Stomach smooth muscle (tissue), 2 donors: Measurements from ENCODE around the gene PTPMT1.

Experiments
- H3K27ac ChIP-seq: one replicate; pipeline ENCODE4 v1.7.0; 2013; ENCODE audit warnings: mild to moderate bottlenecking, low read length, inconsistent platforms
- H3K27me3 ChIP-seq, 2 donors: one replicate each; pipeline ENCODE4 v1.7.0; 2013; ENCODE audit warnings: low read length in 2 of 2; ENCODE audit not compliant: insufficient read depth in 2 of 2, control insufficient read depth in 1 of 2
- H3K36me3 ChIP-seq, 2 donors: one replicate each; pipeline ENCODE4 v1.7.0; 2013; ENCODE audit warnings: low read length in 2 of 2; ENCODE audit not compliant: control insufficient read depth in 2 of 2, insufficient read depth in 2 of 2
- H3K4me1 ChIP-seq: one replicate; pipeline ENCODE4 v1.7.0; 2013; ENCODE audit warnings: low read length; ENCODE audit not compliant: control insufficient read depth, insufficient read depth
- H3K4me3 ChIP-seq, 2 donors: one replicate each; pipeline ENCODE4 v1.7.0; 2013; ENCODE audit warnings: low read length in 2 of 2
- H3K9ac ChIP-seq, 2 donors: one replicate each; pipeline ENCODE4 v1.7.0; 2013; ENCODE audit warnings: low read length in 2 of 2, mild to moderate bottlenecking in 1 of 2
- H3K9me3 ChIP-seq, 2 donors: one replicate each; pipeline ENCODE4 v1.7.0; 2013; ENCODE audit warnings: low read length in 2 of 2; ENCODE audit not compliant: control insufficient read depth in 2 of 2
- donor health status: healthy.
- donor health status: Pancreatic carcinoma.

PTPMT1 gene

GRCh38 chr11:47593492-47593933, 28.1 kb downstream of the PTPMT1 start:
- Histone ChIP-seq H3K9me3 (no peaks in the 10 kb centered on the region), H3K4me1 (peaks cover 17% of the 10 kb centered on the region), H3K36me3 (no peaks in the 10 kb centered on the region), H3K9ac (no peak overlapping the region), H3K27me3 (peaks cover 34 to 38% of the 10 kb centered on the region in 2 donors), H3K4me3 (peak overlapping the region in 1 of 2 donors; percentile 61), H3K27ac (no peak overlapping the region)

- Histone ChIP-seq H3K27me3 (peaks cover 34 to 38% of the 10 kb centered on the region in 2 donors), H3K9ac (no peak within 1 kb of the TSS), H3K4me1 (peaks cover 15% of the 10 kb centered on the region), H3K9me3 (no peaks in the 10 kb centered on the region), H3K36me3 (no peaks in the 10 kb centered on the region), H3K27ac (no peak within 1 kb of the TSS), H3K4me3 (peak within 1 kb of the TSS in 1 of 2 donors; percentile 61)
Observed at GRCh38 chr11:47593934-47594855, 28.8 kb downstream of the PTPMT1 start, which contains the start of gene C1QTNF4. TSS of gene C1QTNF4 (minus strand) at chr11:47594411. CDS start at chr11:47590810, 3,601 bp downstream.

GRCh38 chr11:47595029-47595428, 29.6 kb downstream of the PTPMT1 start:
- no peaks in the 10 kb centered on the region for H3K9me3 ChIP-seq
- peaks cover 34 to 38% of the 10 kb centered on the region in 2 donors for H3K27me3 ChIP-seq
- H3K4me3 ChIP-seq = no peak overlapping the region
- no peak overlapping the region for H3K9ac ChIP-seq
- no peak overlapping the region for H3K27ac ChIP-seq
- H3K4me1 ChIP-seq = peaks cover 12% of the 10 kb centered on the region
- H3K36me3 ChIP-seq = peaks cover 0 to 4% of the 10 kb centered on the region in 2 donors

GRCh38 chr11:47595967-47596366, 30.6 kb downstream of the PTPMT1 start:
- Histone ChIP-seq H3K4me3 (no peak overlapping the region), H3K36me3 (peaks cover 0 to 4% of the 10 kb centered on the region in 2 donors), H3K9ac (no peak overlapping the region), H3K27ac (no peak overlapping the region), H3K9me3 (no peaks in the 10 kb centered on the region), H3K4me1 (peaks cover 12% of the 10 kb centered on the region), H3K27me3 (peaks cover 32 to 34% of the 10 kb centered on the region in 2 donors)

- H3K9ac ChIP-seq = no peak overlapping the region
- peaks cover 0 to 4% of the 10 kb centered on the region in 2 donors for H3K36me3 ChIP-seq
- peaks cover 3% of the 10 kb centered on the region in 2 donors for H3K27me3 ChIP-seq
- H3K9me3 ChIP-seq = no peaks in the 10 kb centered on the region
- H3K27ac ChIP-seq = no peak overlapping the region
- no peaks in the 10 kb centered on the region for H3K4me1 ChIP-seq
- H3K4me3 ChIP-seq = no peak overlapping the region
Observed at GRCh38 chr11:47599902-47600301, 34.5 kb downstream of the PTPMT1 start.

GRCh38 chr11:47603295-47603694, 37.9 kb downstream of the PTPMT1 start:
- no peaks in the 10 kb centered on the region for H3K9me3 ChIP-seq
- no peak overlapping the region for H3K4me3 ChIP-seq
- H3K9ac ChIP-seq = no peak overlapping the region
- H3K36me3 ChIP-seq = peaks cover 0 to 4% of the 10 kb centered on the region in 2 donors
- H3K4me1 ChIP-seq = peaks cover 6% of the 10 kb centered on the region
- H3K27ac ChIP-seq = no peak overlapping the region
- H3K27me3 ChIP-seq = no peaks in the 10 kb centered on the region

- H3K4me1 ChIP-seq = peaks cover 6% of the 10 kb centered on the region
- H3K36me3 ChIP-seq = peaks cover 0 to 3% of the 10 kb centered on the region in 2 donors
- no peak overlapping the region for H3K27ac ChIP-seq
- no peaks in the 10 kb centered on the region for H3K9me3 ChIP-seq
- H3K4me3 ChIP-seq = no peak overlapping the region
- H3K27me3 ChIP-seq = no peaks in the 10 kb centered on the region
- no peak overlapping the region for H3K9ac ChIP-seq
Observed at GRCh38 chr11:47605921-47606320, 40.5 kb downstream of the PTPMT1 start.

- peaks cover 0 to 4% of the 10 kb centered on the region in 2 donors for H3K36me3 ChIP-seq
- no peaks in the 10 kb centered on the region for H3K27me3 ChIP-seq
- H3K4me3 ChIP-seq = no peak overlapping the region
- H3K4me1 ChIP-seq = peaks cover 6% of the 10 kb centered on the region
- H3K9me3 ChIP-seq = no peaks in the 10 kb centered on the region
- no peak overlapping the region for H3K9ac ChIP-seq
- no peak overlapping the region for H3K27ac ChIP-seq
Observed at GRCh38 chr11:47606731-47607130, 41.3 kb downstream of the PTPMT1 start.

- Histone ChIP-seq H3K27me3 (no peaks in the 10 kb centered on the region), H3K9me3 (no peaks in the 10 kb centered on the region), H3K4me1 (peaks cover 6% of the 10 kb centered on the region), H3K27ac (no peak overlapping the region), H3K9ac (no peak overlapping the region), H3K36me3 (peaks cover 0 to 6% of the 10 kb centered on the region in 2 donors), H3K4me3 (no peak overlapping the region)
Observed at GRCh38 chr11:47607380-47607779, 42.0 kb downstream of the PTPMT1 start.

- H3K9me3 ChIP-seq = no peaks in the 10 kb centered on the region
- no peak overlapping the region for H3K4me3 ChIP-seq
- no peak overlapping the region for H3K27ac ChIP-seq
- no peak overlapping the region for H3K9ac ChIP-seq
- peaks cover 0 to 6% of the 10 kb centered on the region in 2 donors for H3K36me3 ChIP-seq
- H3K4me1 ChIP-seq = peaks cover 6% of the 10 kb centered on the region
- no peaks in the 10 kb centered on the region for H3K27me3 ChIP-seq
Observed at GRCh38 chr11:47609675-47610074, 44.3 kb downstream of the PTPMT1 start.

- no peak overlapping the region for H3K27ac ChIP-seq
- peaks cover 6% of the 10 kb centered on the region for H3K4me1 ChIP-seq
Observed at GRCh38 chr11:47611348-47611794, 46.0 kb downstream of the PTPMT1 start.

More at GRCh38 chr11:47611348-47611794, 46.0 kb downstream of the PTPMT1 start:
- Histone ChIP-seq H3K36me3 (peaks cover 0 to 8% of the 10 kb centered on the region in 2 donors), H3K9ac (no peak overlapping the region), H3K4me3 (no peak overlapping the region), H3K27me3 (no peaks in the 10 kb centered on the region), H3K9me3 (no peaks in the 10 kb centered on the region)
